Tibial nerve (tissue), 3 donors: ENCODE results near the gene GHDC.
"Not testable (repeated sequence)": the region's sequence is repeated elsewhere in the genome, so short reads cannot be mapped to it uniquely, and the experiment has no call there.

Source experiments
- CTCF ChIP-seq, 5 experiments: fragments of 200-600 bp in 3 of 5; fragments of 450-650 bp in 2 of 5; sonication (generic) in 3 of 5; IDR thresholded peaks; one replicate each; pipeline ENCODE4 v1.5.1; 2016 to 2019; ENCODE audit warnings: antibody characterized with exemption in 5 of 5, mild to moderate bottlenecking in 3 of 5, moderate library complexity in 2 of 5
- POLR2A ChIP-seq, 2 donors: fragments of 450-650 bp; IDR thresholded peaks; one replicate each; pipeline ENCODE4 v1.6.1; 2017; ENCODE audit warnings: antibody characterized with exemption in 2 of 2, mild to moderate bottlenecking in 2 of 2, moderate library complexity in 2 of 2

- TF ChIP-seq CTCF, POLR2A (IDR thresholded peaks at IDR 0.05): not testable (repeated sequence)
Observed at GRCh38 chr17:42206153-42206612, 11.9 kb upstream of the GHDC start.
